ENCODE data around the gene CBARP.
"Not testable (repeated sequence)": the region's sequence is repeated elsewhere in the genome, so short reads cannot be mapped to it uniquely, and the experiment has no call there.

The CBARP gene

GRCh38 chr19:1225440-1226226 is 12.2 kb downstream of the CBARP start:
- DNase-seq, result no peak

DNA sequence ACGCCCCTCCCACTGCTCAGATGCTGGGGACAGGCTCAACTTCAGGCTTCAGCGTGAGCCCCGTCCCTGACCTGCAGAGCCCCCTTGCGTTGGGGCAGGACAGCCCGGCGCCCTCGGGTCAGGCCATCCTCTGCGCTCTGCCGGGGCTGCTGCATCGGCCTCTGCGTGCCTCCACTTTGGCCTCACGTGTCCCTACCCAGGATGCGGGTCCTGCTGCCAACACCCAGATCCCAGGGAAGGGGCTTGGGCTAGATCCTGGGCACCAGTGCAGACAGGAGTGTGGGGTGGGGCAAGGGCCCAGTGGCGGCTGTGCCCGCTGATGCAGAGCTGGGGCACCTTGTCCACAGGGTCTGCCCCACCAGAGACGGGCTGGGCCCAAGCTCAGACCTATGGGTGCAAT is 13.0 kb downstream of the CBARP start:
- no peak for DNase-seq

- no peak for DNase-seq
These were observed 13.6 kb downstream of the CBARP start for GRCh38 chr19:1224047-1224825.

DNA sequence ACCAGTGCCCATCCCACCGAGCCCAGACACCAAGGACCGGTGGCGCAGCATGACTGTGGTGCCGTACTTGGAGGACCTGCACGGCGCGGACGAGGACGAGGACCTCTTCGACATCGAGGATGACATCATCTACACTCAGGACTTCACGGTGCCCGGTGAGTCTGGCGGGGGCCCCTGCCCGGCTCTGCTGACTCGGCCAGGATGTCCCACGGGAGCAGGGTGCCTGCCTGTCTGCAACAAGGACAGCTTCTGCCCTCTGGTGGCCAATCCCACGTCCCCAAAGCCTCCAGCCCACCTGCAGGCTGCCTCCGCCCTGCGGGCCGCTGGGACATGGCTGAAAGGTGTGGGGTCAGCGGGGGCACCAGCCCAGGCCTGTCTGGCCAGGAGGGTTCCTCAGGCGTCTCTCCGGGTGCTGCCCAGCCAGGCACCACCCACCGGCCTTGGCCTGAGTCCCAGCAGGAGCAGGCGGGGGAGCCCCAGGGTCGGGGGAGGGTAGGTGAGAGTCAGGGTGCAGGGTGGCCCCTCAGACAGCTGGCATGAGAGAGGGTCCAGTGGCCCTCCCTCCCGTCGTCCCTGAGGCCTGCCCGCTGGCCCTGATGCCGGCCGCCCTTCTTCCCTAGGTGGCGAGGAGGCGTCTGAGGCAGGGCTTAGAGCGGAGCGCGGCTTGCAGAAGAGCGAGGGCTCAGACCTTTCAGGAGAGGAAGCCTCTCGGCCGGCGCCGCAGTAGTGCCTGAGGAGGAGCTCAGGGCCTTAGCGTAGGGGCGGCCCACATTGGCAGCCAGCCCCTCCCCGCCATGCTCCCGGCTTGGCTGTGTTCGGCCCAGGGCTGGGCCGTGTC is 14.6 kb downstream of the CBARP start:
- peak; percentile 44 for DNase-seq

DNA sequence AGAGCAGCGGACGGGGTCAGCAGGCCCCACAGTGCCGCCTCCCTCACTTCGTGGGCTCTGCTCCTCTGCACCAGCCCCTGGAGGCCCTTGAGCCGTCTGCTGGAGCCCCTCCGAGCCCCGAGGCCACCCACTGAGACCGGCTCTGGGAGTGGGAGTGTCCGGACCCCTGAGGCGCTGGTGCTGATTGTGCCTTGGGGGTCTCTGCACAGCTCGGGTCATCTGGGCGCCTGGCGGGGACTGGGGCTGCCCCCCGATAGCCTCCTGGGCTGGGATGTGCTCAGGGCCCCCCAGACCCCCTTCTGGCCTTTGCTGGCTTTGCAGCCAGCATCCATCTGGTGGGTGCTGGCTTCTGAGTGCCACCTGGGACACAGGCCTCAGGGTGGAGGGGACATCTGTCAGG is 15.4 kb downstream of the CBARP start:
- DNase-seq, result no peak

DNA sequence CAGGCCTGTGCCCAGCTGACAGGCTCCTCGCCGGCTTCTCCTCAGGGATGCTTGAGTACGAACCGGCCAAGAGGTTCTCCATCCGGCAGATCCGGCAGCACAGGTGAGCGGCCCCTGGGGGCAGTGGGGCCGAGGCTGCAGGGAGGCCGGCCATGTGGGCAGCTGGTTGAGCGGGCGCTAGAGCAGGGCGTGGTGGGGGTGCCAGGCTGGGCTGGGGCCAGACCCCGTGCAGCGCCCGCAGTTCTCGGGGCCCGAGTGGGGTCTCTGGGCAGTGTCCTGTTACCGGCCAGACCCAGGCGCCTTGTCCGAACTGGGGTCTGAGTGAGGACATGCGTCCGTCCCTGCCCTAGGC is 15.9 kb downstream of the CBARP start:
- no peak for DNase-seq

- no peak for DNase-seq
These were observed 16.6 kb downstream of the CBARP start for GRCh38 chr19:1220976-1221903.

DNA sequence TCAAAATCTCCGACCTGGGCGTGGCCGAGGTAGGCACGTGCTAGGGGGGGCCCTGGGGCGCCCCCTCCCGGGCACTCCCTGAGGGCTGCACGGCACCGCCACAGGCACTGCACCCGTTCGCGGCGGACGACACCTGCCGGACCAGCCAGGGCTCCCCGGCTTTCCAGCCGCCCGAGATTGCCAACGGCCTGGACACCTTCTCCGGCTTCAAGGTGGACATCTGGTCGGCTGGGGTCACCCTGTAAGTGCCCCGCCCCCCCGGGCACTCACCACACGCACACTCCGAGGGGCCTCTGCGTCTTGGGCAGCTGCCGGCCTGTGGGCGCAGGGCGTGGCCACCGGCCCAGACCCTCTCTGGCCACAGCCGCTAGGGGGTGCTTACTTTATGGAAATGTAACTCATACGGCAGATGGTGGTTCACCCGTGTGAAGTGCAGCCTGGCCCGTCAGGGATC is 17.3 kb downstream of the CBARP start:
- no peak for DNase-seq

GRCh38 chr19:1219786-1220476 is 17.9 kb downstream of the CBARP start:
- no peak for DNase-seq

GRCh38 chr19:1218751-1219567 is 18.8 kb downstream of the CBARP start:
- no peak for DNase-seq

- no peak for DNase-seq
These were observed 20.4 kb downstream of the CBARP start for GRCh38 chr19:1217366-1217765.

DNA sequence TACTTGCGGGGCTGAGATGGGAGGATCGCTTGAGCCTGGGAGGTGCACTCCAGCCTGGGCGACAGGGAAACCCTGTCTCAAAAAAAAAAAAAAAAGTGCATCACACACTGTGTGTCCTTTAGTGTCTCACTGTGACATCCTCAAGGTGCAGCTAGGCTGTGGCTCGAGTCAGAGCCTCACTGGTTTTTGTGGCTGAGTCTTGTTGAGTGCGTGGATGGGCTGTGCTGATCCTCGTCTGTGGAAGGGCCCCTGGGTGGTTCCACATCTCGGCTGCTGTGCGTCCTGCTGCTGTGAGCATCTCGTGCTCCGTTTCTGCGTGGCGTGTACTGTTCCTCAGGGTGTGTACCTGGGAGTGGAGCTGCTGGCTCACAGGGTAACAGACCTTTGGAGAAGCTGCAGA is 21.0 kb downstream of the CBARP start:
- no peak for DNase-seq

DNA sequence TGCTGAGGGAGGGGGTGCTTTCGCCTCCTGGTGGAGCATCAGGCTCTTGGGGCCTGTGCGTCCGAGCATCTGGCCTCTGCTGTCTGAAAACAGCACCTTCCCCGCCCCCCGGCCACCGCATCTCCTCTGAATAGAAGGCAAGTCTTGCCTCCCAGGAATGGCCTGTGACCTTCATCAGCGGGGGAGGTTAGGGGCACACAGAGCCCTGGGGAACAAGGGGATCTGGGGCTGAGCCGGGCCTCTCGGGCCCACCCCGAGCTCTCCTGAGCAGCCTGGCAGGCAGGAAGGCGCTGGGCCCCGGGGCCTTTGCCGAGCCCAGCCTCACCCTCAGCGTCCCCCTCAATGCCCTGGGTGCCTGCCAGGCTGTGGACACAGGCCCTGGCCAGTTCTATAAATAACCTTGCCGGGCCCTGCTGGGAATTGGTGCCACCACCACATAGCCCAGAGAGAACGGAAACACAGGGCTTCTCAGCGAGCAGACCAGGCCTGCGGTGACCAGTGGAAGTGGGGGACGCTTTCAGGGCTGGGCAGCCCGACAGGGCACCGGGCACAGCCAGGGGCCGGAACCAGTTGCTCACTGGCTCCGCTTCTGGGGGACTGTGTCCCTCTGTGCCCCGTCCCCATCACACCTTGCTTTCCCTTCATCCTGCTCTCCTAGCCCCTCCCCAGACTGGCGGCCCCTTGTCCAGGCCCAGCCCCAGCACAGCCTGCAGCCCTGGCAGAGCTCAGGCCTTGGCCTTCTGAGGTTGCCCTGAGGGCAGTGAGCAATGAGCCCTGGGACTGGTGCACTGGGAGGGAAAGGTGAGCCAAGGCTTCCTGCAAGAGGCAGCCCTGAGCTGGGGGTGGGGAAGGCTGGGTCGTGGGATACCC is 22.7 kb downstream of the CBARP start:
- no peak for DNase-seq

DNA sequence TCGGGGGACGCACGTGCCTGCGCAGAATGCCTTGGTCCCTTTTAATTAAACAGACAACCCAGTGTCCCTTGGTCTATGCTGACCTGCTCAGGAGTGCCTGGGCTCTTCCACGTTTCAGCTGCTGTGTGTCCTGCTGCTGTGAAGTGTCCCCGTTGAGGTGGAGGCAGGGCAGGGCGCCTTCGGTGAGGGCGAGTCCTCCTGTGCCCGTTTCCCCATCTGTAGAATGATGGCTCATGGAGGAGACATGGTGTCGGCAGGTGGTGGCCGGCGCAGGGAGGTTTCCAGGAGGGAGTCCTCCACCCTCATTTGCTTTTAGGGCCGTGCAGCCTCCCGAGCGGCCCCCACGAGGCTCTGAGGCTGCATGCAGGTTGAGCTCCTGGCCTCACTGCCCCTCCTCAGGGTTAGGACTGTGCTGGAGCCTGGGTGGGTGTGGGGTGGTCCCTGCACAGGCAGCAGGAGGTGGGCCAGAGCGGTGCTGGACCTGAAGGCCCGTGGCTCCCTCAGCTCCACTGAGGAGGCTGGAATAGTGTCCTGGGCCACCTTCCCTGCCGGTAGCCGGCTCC is 23.4 kb downstream of the CBARP start:
- DNase-seq, result no peak

GRCh38 chr19:1213391-1214286 is 24.2 kb downstream of the CBARP start:
- DNase-seq, result peak; percentile 55

DNA sequence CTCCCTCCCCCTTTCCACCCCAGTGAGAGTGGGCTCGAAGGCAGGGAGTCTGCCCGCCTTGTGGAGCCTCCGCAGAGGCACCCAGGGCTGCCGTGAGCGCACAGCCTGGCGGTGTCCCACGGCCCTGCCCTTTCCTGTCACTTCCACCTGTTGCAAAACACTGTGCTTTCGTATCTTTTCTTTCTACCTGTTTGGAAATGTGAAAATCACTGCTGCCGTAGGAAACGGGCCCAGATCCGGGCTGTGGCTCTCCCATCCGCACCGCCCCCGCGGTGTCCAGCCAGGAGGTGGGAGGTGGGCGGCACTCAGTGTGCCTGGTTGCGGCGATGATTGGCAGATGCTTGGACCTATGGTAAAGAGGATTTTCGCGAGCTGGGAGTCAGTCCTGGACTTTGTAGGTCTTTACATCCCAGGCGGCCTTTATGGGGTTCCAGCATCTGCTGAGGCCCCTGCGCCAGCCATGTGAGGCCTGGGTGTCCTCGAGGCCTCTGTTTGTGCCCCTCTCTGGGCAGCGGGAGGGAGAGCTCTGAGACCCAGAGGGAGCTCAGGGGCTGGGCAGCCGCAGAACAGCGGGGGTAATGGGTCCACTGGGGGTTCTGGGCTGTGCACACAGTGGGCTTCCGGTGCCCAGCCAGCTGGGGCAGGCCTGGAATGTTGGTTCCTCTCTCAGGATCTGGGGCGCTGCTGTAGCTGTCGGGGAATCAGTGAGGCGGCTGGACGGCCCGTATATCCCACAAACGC is 26.1 kb downstream of the CBARP start:
- no peak for DNase-seq

- no peak for DNase-seq
These were observed 27.6 kb downstream of the CBARP start for GRCh38 chr19:1210227-1210538.

GRCh38 chr19:1208830-1209229 is 29.0 kb downstream of the CBARP start:
- not testable (repeated sequence) for DNase-seq
